ENCODE measurements around the gene TMEM167B.

- TF ChIP-seq CTCF (optimal IDR thresholded peaks at IDR 0.05 in 1 of 3, IDR thresholded peaks at IDR 0.05 in 1 of 3, conservative IDR thresholded peaks at IDR 0.05 in 1 of 3; ENCODE audit: extremely low read depth in 1 of 3, insufficient read depth in 2 of 3, low read length in 3 of 3) (no peak), EZH2 (IDR thresholded peaks at IDR 0.05; ENCODE audit: low read length) (no peak)
Observed at GRCh38 chr1:109111386-109112055, 21.0 kb downstream of the TMEM167B start.

Data from keratinocyte (primary cell).